IMR-90 (cell line): ENCODE measurements around the gene PLA2G15. TPM values are rescaled to one million over a fixed set of nuclear protein-coding genes. Genes with fewer than 3 reads are reported as not detected.
A peak's percentile ranks its signal among the peaks of the same experiment; 100 is the strongest.

Experiments
- ATAC-seq: fragments of 200-7000 bp; cut with Tn5 transposase; 2 replicates; pipeline ENCODE4 v1.9.1; 2020; ENCODE audit warnings: low read depth, mild to moderate bottlenecking, moderate library complexity
- BruUV-seq: library from RNA; stranded (reverse); fragments of 400-500 nt; replicated peaks from 2 replicates; lab custom pipeline; 2021; lab: Mats Ljungman, UMichigan
- CTCF ChIA-PET: fragments of 300-600 bp; formaldehyde crosslinking; extraction: SDS; loops from one replicate; lab custom pipeline; 2021; ENCODE audit warnings: antibody characterized with exemption; lab: Yijun Ruan, JAX
- POLR2A ChIA-PET: fragments of 300-600 bp; sonication (Branson Sonifier 250); formaldehyde crosslinking; loops from one replicate; lab custom pipeline; 2022; ENCODE audit warnings: antibody characterized with exemption; ENCODE audit not compliant: unreplicated experiment; lab: Charles Lee
- DNase-seq: peaks from one replicate; pipeline ENCODE4 v3.0.0; 2013
- H2AFZ ChIP-seq: replicated peaks from 2 replicates; pipeline ENCODE3; 2013; ENCODE audit warnings: low read length, mild to moderate bottlenecking; ENCODE audit not compliant: poor library complexity
- H2AK5ac ChIP-seq: 2 replicates; pipeline ENCODE4 v1.6.1; 2013; ENCODE audit warnings: low read depth, low read length, inconsistent platforms
- H2AK9ac ChIP-seq: replicated peaks from 2 replicates; pipeline ENCODE3; 2013; ENCODE audit warnings: mild to moderate bottlenecking, low read depth, low read length, moderate library complexity; ENCODE audit not compliant: poor library complexity
- H2BK120ac ChIP-seq: 2 replicates; pipeline ENCODE4 v1.6.1; 2013; ENCODE audit warnings: low read depth, low read length, inconsistent platforms
- H2BK15ac ChIP-seq: 3 replicates; pipeline ENCODE4 v1.6.1; 2013; ENCODE audit warnings: low read depth, low read length, inconsistent platforms
- H2BK20ac ChIP-seq: 2 replicates; pipeline ENCODE4 v1.6.1; 2013; ENCODE audit warnings: low read depth, mild to moderate bottlenecking, inconsistent platforms, low read length, moderate library complexity
- H2BK5ac ChIP-seq: 2 replicates; pipeline ENCODE4 v1.6.1; 2013; ENCODE audit warnings: mild to moderate bottlenecking, low read depth, low read length, inconsistent platforms; ENCODE audit not compliant: poor library complexity, severe bottlenecking
- H3K14ac ChIP-seq: replicated peaks from 2 replicates; pipeline ENCODE4 v1.6.1; 2013; ENCODE audit warnings: low read depth, low read length, inconsistent platforms
- H3K18ac ChIP-seq: 2 replicates; pipeline ENCODE4 v1.6.1; 2013; ENCODE audit warnings: low read depth, low read length, control low read depth
- H3K23ac ChIP-seq: 2 replicates; pipeline ENCODE4 v1.6.1; 2013; ENCODE audit warnings: low read depth, low read length, inconsistent platforms
- H3K27ac ChIP-seq: 2 replicates; pipeline ENCODE4 v1.5.1; 2013; ENCODE audit warnings: mild to moderate bottlenecking, control low read depth, low read length; ENCODE audit not compliant: insufficient read depth
- H3K27me3 ChIP-seq: 2 replicates; pipeline ENCODE4 v1.6.1; 2013; ENCODE audit warnings: low read length; ENCODE audit not compliant: control insufficient read depth, insufficient read depth
- H3K36me3 ChIP-seq: 2 replicates; pipeline ENCODE4 v1.6.1; 2013; ENCODE audit warnings: low read length, mixed read lengths; ENCODE audit not compliant: control insufficient read depth, insufficient read depth
- H3K4ac ChIP-seq: 2 replicates; pipeline ENCODE4 v1.6.1; 2013; ENCODE audit warnings: low read depth, low read length, inconsistent platforms
- H3K4me1 ChIP-seq: 2 replicates; pipeline ENCODE4 v1.6.1; 2013; ENCODE audit warnings: low read length, mixed read lengths; ENCODE audit not compliant: control insufficient read depth, insufficient read depth
- H3K4me2 ChIP-seq: 2 replicates; pipeline ENCODE4 v1.6.1; 2013; ENCODE audit warnings: low read depth, mild to moderate bottlenecking, control low read depth, low read length, moderate library complexity
- H3K4me3 ChIP-seq: 2 replicates; pipeline ENCODE4 v1.5.1; 2013; ENCODE audit warnings: low read depth, mild to moderate bottlenecking, control low read depth, low read length, moderate library complexity; ENCODE audit not compliant: insufficient read depth
- H3K56ac ChIP-seq: 2 replicates; pipeline ENCODE4 v1.6.1; 2013; ENCODE audit warnings: low read length, inconsistent platforms; ENCODE audit not compliant: insufficient read depth; ENCODE audit errors: extremely low read depth
- H3K79me1 ChIP-seq, 2 experiments: 2 replicates each; pipeline ENCODE4 v1.6.1; 2013; ENCODE audit warnings: low read length in 2 of 2, inconsistent platforms in 1 of 2, low read depth in 1 of 2
- H3K9ac ChIP-seq: 2 replicates; pipeline ENCODE4 v1.6.1; 2013; ENCODE audit warnings: low read depth, low read length, control low read depth
- H3K9me1 ChIP-seq: 2 replicates; pipeline ENCODE4 v1.6.1; 2013; ENCODE audit warnings: low read length, inconsistent platforms; ENCODE audit not compliant: insufficient read depth
- H3K9me3 ChIP-seq: 2 replicates; pipeline ENCODE4 v1.6.1; 2013; ENCODE audit warnings: low read length; ENCODE audit not compliant: control insufficient read depth, insufficient read depth
- H4K20me1 ChIP-seq: 2 replicates; pipeline ENCODE4 v1.6.1; 2013; ENCODE audit warnings: low read length, inconsistent platforms; ENCODE audit not compliant: insufficient read depth
- H4K5ac ChIP-seq: 2 replicates; pipeline ENCODE4 v1.6.1; 2013; ENCODE audit warnings: mild to moderate bottlenecking, low read depth, low read length, control low read depth
- H4K8ac ChIP-seq, 2 experiments: 2 replicates each; pipeline ENCODE4 v1.6.1; 2013; ENCODE audit warnings: low read depth in 2 of 2, low read length in 2 of 2, control low read depth in 1 of 2, inconsistent platforms in 1 of 2
- H4K91ac ChIP-seq: 2 replicates; pipeline ENCODE4 v1.6.1; 2013; ENCODE audit warnings: low read depth, low read length, inconsistent platforms; ENCODE audit not compliant: insufficient read depth
- MAFK ChIP-seq: IDR thresholded peaks from 2 replicates; pipeline ENCODE4 v1.6.1; 2012; ENCODE audit warnings: low read depth, low read length, improper control_type of control experiment
- WGBS, 2 experiments: methylation state at CpG; one replicate each; pipeline versions ENCODE4 v1.1.5 to v1.1.7; 2013; ENCODE audit warnings: missing lambda C conversion rate in 2 of 2; ENCODE audit not compliant: insufficient read length in 1 of 2; ENCODE audit errors: extremely low coverage in 2 of 2; 5-methylcytosine and 5-hydroxymethylcytosine counted together
- dilution Hi-C: fragments of 300-500 bp; cut with HindIII; formaldehyde crosslinking; loops from one replicate; pipeline ENCODE4 v1.14.3; 2018; ENCODE audit warnings: low sequenced_read_pairs; ENCODE audit not compliant: unreplicated experiment
- in situ Hi-C: fragments of 300-500 bp; cut with MboI; formaldehyde crosslinking; loops from 3 replicates; pipeline ENCODE4 v1.14.3; 2019; ENCODE audit warnings: low sequenced_read_pairs, inconsistent platforms, mixed read lengths
- intact Hi-C: fragments of 100-400 bp; cut with micrococcal nuclease; formaldehyde crosslinking; loops from 2 replicates; pipeline ENCODE4 v1.10.0; 2022
- polyA plus RNA-seq, 3 experiments: library from polyadenylated mRNA; depleted of rRNA; stranded (reverse); fragments of >200 nt; gene quantifications; 2 replicates each; pipeline ENCODE4 v1.2.3, GENCODE V29; 2012; ENCODE audit warnings: low replicate concordance in 1 of 3
- total RNA-seq: library from RNA; depleted of rRNA; stranded (reverse); fragments of >200 nt; gene quantifications from 2 replicates; pipeline ENCODE4 v1.2.3, GENCODE V29; 2012

PLA2G15 gene
- total and polyA plus RNA-seq, 2 of the 4 experiments (the other 2 are of a cell fraction) = 19.5 to 31.7 TPM

DNA sequence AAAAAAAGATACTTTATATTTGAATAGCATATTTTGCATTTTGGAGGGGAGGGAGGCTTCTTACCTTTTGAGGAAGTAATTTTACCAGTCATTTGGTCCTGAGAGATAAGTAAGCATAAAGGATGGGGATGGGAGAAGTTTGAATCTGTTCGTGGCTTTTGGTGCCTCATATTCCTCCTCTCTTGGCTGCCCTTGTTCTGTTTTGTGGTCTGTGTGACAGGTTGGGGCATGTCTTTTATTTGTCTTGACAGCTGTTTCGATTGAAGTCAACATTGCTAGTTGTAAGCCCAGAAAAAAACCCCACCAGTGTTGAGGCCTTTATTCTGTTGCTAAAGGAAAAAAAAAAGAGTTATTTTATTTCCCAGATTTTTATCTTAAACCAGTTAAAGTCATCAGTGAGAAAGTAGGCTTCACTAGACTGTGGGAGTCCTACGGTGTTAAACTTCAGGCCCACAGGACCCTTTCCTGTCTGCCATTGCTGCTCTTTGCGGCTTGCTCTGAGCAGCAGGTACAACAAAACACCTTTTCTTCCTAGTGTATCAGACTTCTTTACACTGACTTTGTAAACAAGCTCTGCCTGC, 30.5 kb downstream of the PLA2G15 start:
- Histone ChIP-seq H2BK120ac (no peak overlapping the region), H3K79me1 (peaks cover 21 to 71% of the 10 kb centered on the region in 2 experiments; a peak in 3 of 4 replicates), H3K36me3 (peaks cover 30% of the 10 kb centered on the region), H2BK15ac (no peak overlapping the region), H2AFZ (no peak overlapping the region), H3K23ac (no peak overlapping the region), H4K8ac (no peak overlapping the region), H4K5ac (no peak overlapping the region), H3K18ac (no peak overlapping the region), H3K4me1 (peaks cover 2% of the 10 kb centered on the region; the same call in 1 of the 2 replicates), H3K4me2 (no peak overlapping the region), H4K20me1 (peaks cover 56% of the 10 kb centered on the region), H2AK5ac (no peak overlapping the region), H3K9me3 (no peaks in the 10 kb centered on the region), H3K27ac (no peak overlapping the region), H3K4me3 (no peak overlapping the region), H2BK20ac (no peak overlapping the region), H3K4ac (no peak overlapping the region), H3K14ac (no peak overlapping the region), H3K56ac (no peak overlapping the region), H3K9me1 (peaks cover 12% of the 10 kb centered on the region; the same call in 1 of the 2 replicates), H2BK5ac (no peak overlapping the region), H2AK9ac (no peak overlapping the region), H3K9ac (no peak overlapping the region), H4K91ac (no peak overlapping the region), H3K27me3 (no peaks in the 10 kb centered on the region)
- in situ Hi-C loops = no loop called here
- no peak for TF ChIP-seq MAFK
- ChIA-PET CTCF (interaction anchor here (0.9 kb wide), 1 partner anchor 12 kb away, joined by 4 read pairs; the partner anchor contains the start of gene SLC7A6), POLR2A (no interaction called here)
- no CpG with 5 or more reads among the region's 4 CpGs for WGBS, 2 experiments
- DNase-seq = no peak
- dilution Hi-C loops = no loop called here
- TSS peak; percentile 23 for BruUV-seq
- no peak for ATAC-seq
- intact Hi-C loops = no loop called here
